H1 (cell line): ENCODE measurements around the gene RASSF5. TPM values are rescaled to one million over a fixed set of nuclear protein-coding genes. Genes with fewer than 3 reads are reported as not detected.

Experiments used
- CTCF ChIA-PET: fragments of 300-600 bp; sonication (Branson Sonifier 250); formaldehyde crosslinking; loops from one replicate; lab custom pipeline; 2021; ENCODE audit not compliant: partially characterized antibody; lab: Charles Lee
- POLR2A ChIA-PET: fragments of 300-600 bp; sonication (Branson Sonifier 250); formaldehyde crosslinking; loops from one replicate; lab custom pipeline; 2021; ENCODE audit warnings: inconsistent platforms; ENCODE audit not compliant: partially characterized antibody; lab: Charles Lee
- DNase-seq, 2 experiments: peaks; one replicate each; pipeline versions ENCODE4 v3.0.0 to v3.0.0-alpha.2; 2010 to 2022; ENCODE audit warnings: low spot score in 2 of 2, low read depth in 1 of 2, mixed read lengths in 1 of 2
- FAIRE-seq: peaks from 2 replicates; lab custom pipeline; 2011; peaks lifted over from hg19 to GRCh38; lab: Jason Lieb, UNC
- H2AFZ ChIP-seq: 2 replicates; pipeline ENCODE4 v1.8.1; 2012; ENCODE audit warnings: low read length, inconsistent platforms
- H2AK5ac ChIP-seq: 2 replicates; pipeline ENCODE4 v1.6.1; 2013; ENCODE audit warnings: low read depth, low read length
- H2BK120ac ChIP-seq: replicated peaks from 2 replicates; pipeline ENCODE3; 2013; ENCODE audit warnings: low read depth, low read length, inconsistent platforms
- H2BK12ac ChIP-seq: 2 replicates; pipeline ENCODE4 v1.6.1; 2013; ENCODE audit warnings: low read depth, low read length
- H2BK15ac ChIP-seq: 2 replicates; pipeline ENCODE4 v1.6.1; 2013; ENCODE audit warnings: low read length
- H2BK20ac ChIP-seq: 2 replicates; pipeline ENCODE4 v1.6.1; 2013; ENCODE audit warnings: low read length
- H2BK5ac ChIP-seq: 2 replicates; pipeline ENCODE4 v1.6.1; 2013; ENCODE audit warnings: low read depth, low read length
- H3K14ac ChIP-seq: 2 replicates; pipeline ENCODE4 v1.6.1; 2013; ENCODE audit warnings: inconsistent platforms; ENCODE audit not compliant: insufficient read length
- H3K18ac ChIP-seq: 2 replicates; pipeline ENCODE4 v1.6.1; 2013; ENCODE audit warnings: low read length; ENCODE audit errors: extremely low read depth
- H3K23ac ChIP-seq: 2 replicates; pipeline ENCODE4 v1.6.1; 2013; ENCODE audit warnings: inconsistent platforms; ENCODE audit not compliant: insufficient read length
- H3K23me2 ChIP-seq: 2 replicates; pipeline ENCODE4 v1.6.1; 2013; ENCODE audit warnings: low read depth, low read length
- H3K27ac ChIP-seq: 2 replicates; pipeline ENCODE4 v1.6.1; 2011; ENCODE audit warnings: low read depth, low read length, inconsistent platforms
- H3K27me3 ChIP-seq, 4 experiments: replicated peaks in 1 of 4; 1 replicate in 1 of 4; 2 replicates in 3 of 4; pipeline versions ENCODE4 v1.6.1 to v1.8.1; 2011 to 2013; ENCODE audit warnings: low read length in 3 of 4, mild to moderate bottlenecking in 3 of 4, inconsistent platforms in 2 of 4, mixed read lengths in 2 of 4, moderate library complexity in 1 of 4; ENCODE audit not compliant: control insufficient read depth in 3 of 4, insufficient read depth in 3 of 4; ENCODE audit errors: extremely low read depth in 1 of 4
- H3K36me3 ChIP-seq, 4 experiments: 2 replicates each; pipeline versions ENCODE4 v1.6.1 to v1.8.1; 2011 to 2013; ENCODE audit warnings: mild to moderate bottlenecking in 4 of 4, low read length in 3 of 4, moderate library complexity in 2 of 4, control low read depth in 1 of 4, inconsistent platforms in 1 of 4; ENCODE audit not compliant: insufficient read depth in 4 of 4, control insufficient read depth in 2 of 4
- H3K4ac ChIP-seq: replicated peaks from 2 replicates; pipeline ENCODE3; 2013; ENCODE audit warnings: low read length, low read depth, mixed read lengths, inconsistent platforms; ENCODE audit not compliant: insufficient read length
- H3K4me1 ChIP-seq, 4 experiments: replicated peaks in 1 of 4; 1 replicate in 1 of 4; 2 replicates in 3 of 4; pipeline versions ENCODE4 v1.6.1 to v1.8.1; 2011 to 2013; ENCODE audit warnings: low read length in 3 of 4, inconsistent platforms in 2 of 4, mixed read lengths in 1 of 4; ENCODE audit not compliant: insufficient read depth in 4 of 4, control insufficient read depth in 3 of 4
- H3K4me2 ChIP-seq, 2 experiments: 2 replicates each; pipeline versions ENCODE4 v1.6.1 to v1.8.1; 2011 to 2013; ENCODE audit warnings: low read depth in 2 of 2, low read length in 2 of 2, control low read depth in 1 of 2, inconsistent platforms in 1 of 2, mild to moderate bottlenecking in 1 of 2; ENCODE audit not compliant: insufficient read depth in 1 of 2
- H3K4me3 ChIP-seq, 4 experiments: fragments of 200-600, 300-600 bp in 1 of 4; sonication (generic), shearing (Covaris generic), sonication (Bioruptor Twin) in 1 of 4; 2 replicates each; pipeline versions ENCODE4 v1.5.1 to v1.8.1; 2011 to 2016; ENCODE audit warnings: low read length in 4 of 4, low read depth in 3 of 4, control low read depth in 2 of 4, inconsistent platforms in 2 of 4, mild to moderate bottlenecking in 2 of 4, mixed read lengths in 1 of 4, moderate library complexity in 1 of 4; ENCODE audit not compliant: insufficient read depth in 2 of 4; ENCODE audit errors: extremely low read depth in 1 of 4
- H3K56ac ChIP-seq: replicated peaks from 2 replicates; pipeline ENCODE3; 2013; ENCODE audit warnings: low read depth, mild to moderate bottlenecking, mixed read lengths, low read length, inconsistent platforms; ENCODE audit not compliant: insufficient read length
- H3K79me1 ChIP-seq: 2 replicates; pipeline ENCODE4 v1.6.1; 2013; ENCODE audit warnings: low read depth, low read length, control low read depth
- H3K79me2 ChIP-seq, 2 experiments: 2 replicates each; pipeline versions ENCODE4 v1.6.1 to v1.8.1; 2012 to 2013; ENCODE audit warnings: low read length in 2 of 2, mild to moderate bottlenecking in 2 of 2, inconsistent platforms in 1 of 2; ENCODE audit not compliant: insufficient read depth in 2 of 2, control insufficient read depth in 1 of 2
- H3K9ac ChIP-seq, 4 experiments: replicated peaks in 1 of 4; 1 replicate in 1 of 4; 2 replicates in 3 of 4; pipeline versions ENCODE4 v1.6.1 to v1.8.1; 2011 to 2013; ENCODE audit warnings: low read depth in 3 of 4, low read length in 3 of 4, control low read depth in 2 of 4, mild to moderate bottlenecking in 2 of 4, moderate library complexity in 2 of 4, inconsistent platforms in 1 of 4; ENCODE audit errors: extremely low read depth in 1 of 4
- H3K9me3 ChIP-seq, 2 experiments: 2 replicates each; pipeline versions ENCODE4 v1.6.1 to v1.8.1; 2012 to 2013; ENCODE audit warnings: mild to moderate bottlenecking in 2 of 2, moderate library complexity in 2 of 2, control low read depth in 1 of 2, inconsistent platforms in 1 of 2, low read depth in 1 of 2, low read length in 1 of 2, mixed read lengths in 1 of 2; ENCODE audit not compliant: insufficient read depth in 2 of 2
- H4K20me1 ChIP-seq, 2 experiments: replicated peaks in 1 of 2; 2 replicates each; pipeline versions ENCODE3 to v1.8.1; 2011 to 2013; ENCODE audit warnings: inconsistent platforms in 2 of 2, low read length in 2 of 2, mild to moderate bottlenecking in 1 of 2; ENCODE audit not compliant: insufficient read depth in 2 of 2, control insufficient read depth in 1 of 2
- H4K5ac ChIP-seq: 2 replicates; pipeline ENCODE4 v1.6.1; 2013; ENCODE audit warnings: low read length, low read depth, mixed read lengths, inconsistent platforms; ENCODE audit not compliant: insufficient read length
- H4K8ac ChIP-seq: 2 replicates; pipeline ENCODE4 v1.8.0; 2013; ENCODE audit warnings: mild to moderate bottlenecking, moderate library complexity, low read length, inconsistent platforms; ENCODE audit not compliant: insufficient read depth; ENCODE audit errors: extremely low read depth
- H4K91ac ChIP-seq: replicated peaks from 2 replicates; pipeline ENCODE3; 2013; ENCODE audit warnings: low read length, mixed read lengths, inconsistent platforms; ENCODE audit not compliant: insufficient read length
- ASH2L ChIP-seq: fragments of 200-600, 300-600 bp; sonication (generic); IDR thresholded peaks from one replicate; pipeline ENCODE4 v1.7.1; 2017; ENCODE audit warnings: low read length
- CBX5 ChIP-seq: fragments of 300-800, 300-1000 bp; sonication (generic); IDR thresholded peaks from 2 replicates; pipeline ENCODE4 v1.7.1; 2016; ENCODE audit warnings: antibody characterized with exemption, low read length, low read depth
- GTF2F1 ChIP-seq: IDR thresholded peaks from 2 replicates; pipeline ENCODE4 v1.6.1; 2012; ENCODE audit warnings: low read depth, low read length, improper control_type of control experiment, borderline replicate concordance
- KDM5A ChIP-seq: fragments of 200-600 bp; IDR thresholded peaks from 2 replicates; pipeline ENCODE4 v1.7.1; 2012; ENCODE audit warnings: mild to moderate bottlenecking, low read length, inconsistent platforms, mixed read lengths
- MAFK ChIP-seq: IDR thresholded peaks from 2 replicates; pipeline ENCODE4 v1.6.1; 2012; ENCODE audit warnings: low read depth, mild to moderate bottlenecking, improper control_type of control experiment, low read length
- NANOG ChIP-seq: IDR thresholded peaks from 2 replicates; pipeline ENCODE4 v1.6.1; 2011; ENCODE audit warnings: low read length, low read depth, mild to moderate bottlenecking, inconsistent platforms; ENCODE audit not compliant: insufficient read depth, poor library complexity, severe bottlenecking
- POU5F1 ChIP-seq: IDR thresholded peaks from 2 replicates; pipeline ENCODE4 v1.6.1; 2011; ENCODE audit warnings: low read depth, mild to moderate bottlenecking, low read length, moderate library complexity
- SAP30 ChIP-seq: fragments of 300-600 bp; sonication (generic); IDR thresholded peaks from 2 replicates; pipeline ENCODE4 v1.7.1; 2012; ENCODE audit warnings: low read length, moderate library complexity, mild to moderate bottlenecking, inconsistent platforms; ENCODE audit not compliant: insufficient read depth, insufficient replicate concordance
- SP1 ChIP-seq: IDR thresholded peaks from 2 replicates; pipeline ENCODE4 v1.6.1; 2011; ENCODE audit warnings: low read depth, low read length
- SP2 ChIP-seq: IDR thresholded peaks from 2 replicates; pipeline ENCODE4 v1.6.1; 2012; ENCODE audit warnings: mild to moderate bottlenecking, low read length, inconsistent platforms
- TEAD4 ChIP-seq: IDR thresholded peaks from 2 replicates; pipeline ENCODE4 v1.6.1; 2012; ENCODE audit warnings: low read depth, low read length, inconsistent platforms, mixed read lengths
- YY1 ChIP-seq: IDR thresholded peaks from 2 replicates; pipeline ENCODE4 v1.6.1; 2011; ENCODE audit warnings: low read depth, mild to moderate bottlenecking, low read length
- WGBS, 2 experiments: shearing (Covaris generic) in 1 of 2; methylation state at CpG; one replicate each; pipeline versions ENCODE4 v1.1.6 to v1.1.7; 2013 to 2015; ENCODE audit warnings: low lambda C conversion rate in 2 of 2, mixed read lengths in 2 of 2, inconsistent platforms in 1 of 2, low coverage in 1 of 2, missing lambda C conversion rate in 1 of 2; ENCODE audit not compliant: insufficient replicate concordance in 2 of 2, insufficient coverage in 1 of 2, insufficient read length in 1 of 2; ENCODE audit errors: extremely low coverage in 1 of 2, missing lambda C conversion rate in 1 of 2; 5-methylcytosine and 5-hydroxymethylcytosine counted together
- polyA plus RNA-seq, 7 experiments: library from polyadenylated mRNA; depleted of rRNA in 3 of 7; stranded (reverse) in 5 of 7; unstranded in 2 of 7; fragments of >200 nt in 5 of 7; fragments of 200-250 nt in 2 of 7; gene quantifications; 1 replicate in 5 of 7; 2 replicates in 1 of 7; 4 replicates in 1 of 7; pipeline versions ENCODE4 v1.2.1 to v1.2.3, GENCODE V29; 2011 to 2013; ENCODE audit warnings: missing spikeins in 2 of 7, mixed read lengths in 2 of 7
- total RNA-seq: library from RNA; stranded (reverse); fragmentation: NEBNext Ultra II Directional; extraction: Animal tissue kit (Norgen Biotek cat#: 25700); gene quantifications from 2 replicates; pipeline ENCODE4 v1.2.1, GENCODE V29; 2021
- TF ChIP-seq, protein P1 (sequence below): IDR thresholded peaks from 2 replicates; pipeline ENCODE4 v1.6.1; 2012; ENCODE audit warnings: inconsistent platforms

The RASSF5 gene
- total and polyA plus RNA-seq, 2 of the 8 experiments (the other 6 are each of a cell fraction or from before 2014, with no cell fraction given): 0.82 to 1.8 TPM

DNA sequence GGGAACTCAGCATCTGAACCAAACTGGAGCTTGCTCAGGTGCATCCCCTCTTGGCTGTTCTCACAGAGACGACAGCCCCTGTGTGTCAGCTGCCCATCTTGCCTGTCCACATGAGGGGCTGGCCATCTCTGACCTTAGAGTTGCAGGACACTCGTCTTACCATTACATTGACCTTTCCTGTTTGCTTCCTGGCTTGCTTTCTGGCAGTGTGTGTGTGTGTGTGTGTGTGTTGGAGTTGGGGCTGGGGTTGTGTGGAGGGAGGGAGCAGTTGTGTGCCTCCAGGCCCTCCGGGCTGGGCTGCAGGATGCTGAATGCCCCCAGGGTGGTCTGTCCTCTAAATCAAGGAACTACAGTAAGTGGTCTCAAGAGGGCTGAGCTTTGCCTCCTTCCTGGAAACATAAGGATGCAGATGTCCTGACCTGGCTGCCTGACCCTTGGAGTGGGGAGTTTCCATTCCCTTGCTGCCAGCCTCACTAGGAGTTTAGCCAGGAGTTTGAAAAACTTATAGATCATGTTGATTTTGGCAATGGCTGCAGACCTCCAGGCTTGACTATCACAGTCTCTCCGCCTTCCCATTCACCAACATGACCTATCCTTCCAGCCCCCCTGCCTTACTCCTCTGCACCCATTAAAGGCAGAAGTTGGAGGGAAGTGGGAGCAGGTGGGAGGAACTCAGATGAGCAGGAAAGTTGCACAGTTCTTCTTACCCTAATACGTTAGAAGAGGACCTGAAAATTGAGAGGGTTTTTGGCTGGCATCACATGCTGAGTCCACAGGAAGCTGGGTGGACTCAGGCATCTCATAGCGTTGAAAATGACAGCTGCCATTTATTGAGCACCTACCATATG, 19.0 kb downstream of the RASSF5 start:
- Histone ChIP-seq H3K14ac (no peak overlapping the region), H4K91ac (no peak overlapping the region), H3K4me3 (no peak overlapping the region), H3K4ac (no peak overlapping the region), H3K18ac (no peak overlapping the region), H3K56ac (no peak overlapping the region), H3K79me1 (no peaks in the 10 kb centered on the region), H4K8ac (no peak overlapping the region), H2BK120ac (no peak overlapping the region), H3K9me3 (no peaks in the 10 kb centered on the region), H3K4me1 (no peaks in the 10 kb centered on the region), H2AFZ (no peak overlapping the region), H3K23me2 (peaks cover 3% of the 10 kb centered on the region; the same call in 1 of the 2 replicates), H3K9ac (no peak overlapping the region), H3K36me3 (no peaks in the 10 kb centered on the region), H4K20me1 (no peaks in the 10 kb centered on the region), H3K23ac (no peak overlapping the region), H3K27me3 (no peaks in the 10 kb centered on the region), H4K5ac (no peak overlapping the region), H2BK20ac (no peak overlapping the region), H2BK12ac (no peak overlapping the region), H3K79me2 (no peaks in the 10 kb centered on the region), H2BK5ac (no peak overlapping the region), H2AK5ac (no peak overlapping the region), H3K4me2 (no peak overlapping the region), H3K27ac (no peak overlapping the region), H2BK15ac (no peak overlapping the region)
- 86% methylated on average over 6 of the region's 6 CpGs; no CpG with 5 or more reads in 1 of the 2 experiments for WGBS, 2 experiments
- FAIRE-seq: no peak
- ChIA-PET POLR2A (interaction anchor here (0.6 to 1.2 kb wide), 3 partner anchors 14 to 105 kb away, joined by 3 read pairs; no protein-coding TSS in a partner anchor), CTCF (interaction anchor here (0.6 to 1.9 kb wide), 12 partner anchors 8 to 1084 kb away, joined by 3 to 6 read pairs (median 4); no protein-coding TSS in a partner anchor)
- DNase-seq: no peak
- TF ChIP-seq SAP30 (no peak), SP1 (no peak), NANOG (no peak), YY1 (no peak), KDM5A (no peak), SP2 (no peak), CBX5 (no peak), MAFK (no peak), POU5F1 (no peak), GTF2F1 (no peak), ASH2L (no peak), TEAD4 (no peak)
- TF ChIP-seq, protein P1, sequence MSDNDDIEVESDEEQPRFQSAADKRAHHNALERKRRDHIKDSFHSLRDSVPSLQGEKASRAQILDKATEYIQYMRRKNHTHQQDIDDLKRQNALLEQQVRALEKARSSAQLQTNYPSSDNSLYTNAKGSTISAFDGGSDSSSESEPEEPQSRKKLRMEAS: no peak
